Measurements from ENCODE around the gene ACAN.

DNA sequence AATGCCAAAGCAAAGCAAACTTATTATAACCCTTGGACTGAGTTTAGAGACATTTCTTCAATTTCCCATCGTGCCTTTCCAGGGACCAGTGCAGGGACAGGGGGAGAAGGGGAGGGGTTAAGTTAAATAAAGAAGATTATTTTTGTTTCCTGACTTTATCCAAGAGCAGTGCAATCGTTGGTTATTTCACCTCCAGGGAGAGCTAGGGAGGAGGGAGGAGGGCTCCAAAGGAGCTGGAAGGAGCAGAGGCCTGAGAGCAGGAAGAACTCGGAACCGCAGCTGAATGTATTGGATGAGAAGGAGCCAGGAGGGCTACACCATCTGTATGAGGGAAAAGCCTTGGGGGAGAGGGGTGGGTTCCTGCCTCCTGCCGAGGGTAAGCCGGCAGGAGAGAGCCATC lies 71.4 kb downstream of the ACAN start:
- no peak for TF ChIP-seq POLR2AphosphoS5 (IDR thresholded peaks at IDR 0.05; ENCODE audit: low read depth, low read length)
- no peak for TF ChIP-seq CTCF (IDR thresholded peaks at IDR 0.05)

Measured in Panc1 (cell line).